Aorta (tissue), 5 donors: ENCODE measurements around the gene DYNC1H1. TPM values are rescaled to one million over a fixed set of nuclear protein-coding genes. Genes with fewer than 3 reads are reported as not detected.
A peak's percentile ranks its signal among the peaks of the same experiment; 100 is the strongest.

Source experiments
- ATAC-seq: fragments of 200-7000 bp; cut with Tn5 transposase; one replicate; pipeline ENCODE4 v1.9.1; 2022; ENCODE audit warnings: moderate library complexity; ENCODE audit not compliant: low FRiP score
- DNase-seq, 2 donors: peaks; one replicate each; pipeline ENCODE4 v3.0.0-alpha.2; 2020
- H3K27ac ChIP-seq, 2 donors: one replicate each; pipeline ENCODE4 v1.5.1; 2013; ENCODE audit warnings: low read length in 2 of 2, mild to moderate bottlenecking in 2 of 2, moderate library complexity in 2 of 2, control low read depth in 1 of 2, inconsistent platforms in 1 of 2, low read depth in 1 of 2
- H3K27me3 ChIP-seq, 2 donors: one replicate each; pipeline ENCODE4 v1.6.1; 2013; ENCODE audit warnings: control low read depth in 1 of 2, low read length in 1 of 2, mild to moderate bottlenecking in 1 of 2, moderate library complexity in 1 of 2; ENCODE audit not compliant: insufficient read depth in 2 of 2, control insufficient read depth in 1 of 2
- H3K36me3 ChIP-seq, 2 donors: one replicate each; pipeline ENCODE4 v1.6.1; 2013; ENCODE audit warnings: control low read depth in 1 of 2, low read length in 1 of 2, mild to moderate bottlenecking in 1 of 2; ENCODE audit not compliant: insufficient read depth in 2 of 2, control insufficient read depth in 1 of 2
- H3K4me1 ChIP-seq, 2 donors: one replicate each; pipeline ENCODE4 v1.6.1; 2013; ENCODE audit warnings: low read length in 2 of 2, control low read depth in 1 of 2, mild to moderate bottlenecking in 1 of 2, moderate library complexity in 1 of 2; ENCODE audit not compliant: insufficient read depth in 2 of 2, control insufficient read depth in 1 of 2
- H3K4me3 ChIP-seq, 2 donors: one replicate each; pipeline ENCODE4 v1.5.1; 2013; ENCODE audit warnings: low read length in 2 of 2, control low read depth in 1 of 2, mild to moderate bottlenecking in 1 of 2
- H3K9me3 ChIP-seq: one replicate; pipeline ENCODE4 v1.6.1; 2013; ENCODE audit warnings: mild to moderate bottlenecking, low read length; ENCODE audit not compliant: control insufficient read depth
- WGBS, 2 donors: extraction: QIAGEN DNeasy Blood & Tissue Kit; methylation state at CpG; one replicate each; pipeline ENCODE4 v1.1.7; 2013; 5-methylcytosine and 5-hydroxymethylcytosine counted together
- intact Hi-C, 2 donors: fragments of 100-400 bp; cut with DNase I; formaldehyde crosslinking; loops; one replicate each; pipeline versions ENCODE4 v1.14.2 to v1.15.0; 2022
- polyA plus RNA-seq, 2 donors: library from polyadenylated mRNA; stranded (reverse); fragments of 200-250 nt; gene quantifications; one replicate each; pipeline ENCODE4 v1.2.3, GENCODE V29; 2013
- total RNA-seq, 2 donors: library from RNA; stranded (reverse); fragmentation: NEBNext Ultra II Directional; extraction: Animal tissue kit (Norgen Biotek cat#: 25700); gene quantifications; one replicate each; pipeline ENCODE4 v1.2.1, GENCODE V29; 2021
- donor health status: healthy with polysubstance abuse.
- donor health status: Bipolar disorder and iron deficiency.
- donor health status: DM: no; HTN: no; CAD: no.
- donor health status: DM: no; HTN: no; CAD: no.
- donor health status: DM: yes; HTN: yes; CAD: no.

Gene DYNC1H1
- total and polyA plus RNA-seq, 4 donors = 26.5 to 481 (median 301) TPM

GRCh38 chr14:101934601-101935150 lies 29.7 kb upstream of the DYNC1H1 start:
- 92 to 94% methylated on average over 14 of the region's 14 CpGs for WGBS, 2 donors
- no peaks in the 10 kb centered on the region for H3K27me3 ChIP-seq
- H3K9me3 ChIP-seq = no peaks in the 10 kb centered on the region
- intact Hi-C loops = no loop called here
- DNase-seq (peak; percentile 33 to 57), ATAC-seq (no peak)
- H3K36me3 ChIP-seq = no peaks in the 10 kb centered on the region
- H3K4me1 ChIP-seq = no peaks in the 10 kb centered on the region
- no peak overlapping the region for H3K4me3 ChIP-seq
- H3K27ac ChIP-seq = no peak overlapping the region

GRCh38 chr14:101937926-101938767 lies 26.2 kb upstream of the DYNC1H1 start:
- ATAC-seq (no peak), DNase-seq (peak; percentile 32 to 57)
- WGBS, 2 donors = 59% methylated on average over 13 of the region's 13 CpGs
- H3K4me3 ChIP-seq = no peak overlapping the region
- H3K36me3 ChIP-seq = no peaks in the 10 kb centered on the region
- intact Hi-C loops = no loop called here
- peaks cover 2% of the 10 kb centered on the region for H3K9me3 ChIP-seq
- peaks cover 0 to 4% of the 10 kb centered on the region in 2 donors for H3K27me3 ChIP-seq
- no peak overlapping the region for H3K27ac ChIP-seq
- H3K4me1 ChIP-seq = no peaks in the 10 kb centered on the region

- Histone ChIP-seq H3K9me3 (peaks cover 2% of the 10 kb centered on the region), H3K4me1 (no peaks in the 10 kb centered on the region), H3K27ac (no peak overlapping the region), H3K4me3 (no peak overlapping the region), H3K36me3 (no peaks in the 10 kb centered on the region), H3K27me3 (peaks cover 0 to 4% of the 10 kb centered on the region in 2 donors)
- WGBS, 2 donors = 72 to 74% methylated on average over 5 of the region's 5 CpGs
- ATAC-seq (no peak), DNase-seq (peak; percentile 5 to 24)
- intact Hi-C loops = no loop called here
Observed at GRCh38 chr14:101939646-101940170, 24.7 kb upstream of the DYNC1H1 start.

- peaks cover 0 to 4% of the 10 kb centered on the region in 2 donors for H3K27me3 ChIP-seq
- peaks cover 2% of the 10 kb centered on the region for H3K9me3 ChIP-seq
- WGBS, 2 donors = 58 to 70% methylated on average over 5 of the region's 5 CpGs
- no peak for ATAC-seq
- peak in 1 of 2 donors; percentile 28 for DNase-seq
- no peaks in the 10 kb centered on the region for H3K36me3 ChIP-seq
- no peak overlapping the region for H3K27ac ChIP-seq
- H3K4me1 ChIP-seq = no peaks in the 10 kb centered on the region
- intact Hi-C loops = no loop called here
- no peak overlapping the region for H3K4me3 ChIP-seq
Observed at GRCh38 chr14:101944451-101944850, 19.9 kb upstream of the DYNC1H1 start.

GRCh38 chr14:101945171-101945570 lies 19.2 kb upstream of the DYNC1H1 start:
- Histone ChIP-seq H3K36me3 (no peaks in the 10 kb centered on the region), H3K9me3 (peaks cover 2% of the 10 kb centered on the region), H3K4me1 (no peaks in the 10 kb centered on the region), H3K4me3 (no peak overlapping the region), H3K27me3 (peaks cover 0 to 1% of the 10 kb centered on the region in 2 donors), H3K27ac (no peak overlapping the region)
- ATAC-seq = no peak
- WGBS, 2 donors = 8 to 11% methylated on average over 5 of the region's 5 CpGs
- no peak for DNase-seq
- intact Hi-C loops = loop anchor here in 1 of 2 donors (5.0 kb wide), 1 partner anchor 183 kb away; the partner anchor contains the start of gene PPP2R5C

GRCh38 chr14:101947577-101947903 lies 16.8 kb upstream of the DYNC1H1 start:
- Histone ChIP-seq H3K27ac (peak overlapping the region; percentile 53 to 65), H3K27me3 (no peaks in the 10 kb centered on the region), H3K9me3 (no peaks in the 10 kb centered on the region), H3K36me3 (no peaks in the 10 kb centered on the region), H3K4me1 (no peaks in the 10 kb centered on the region), H3K4me3 (peak overlapping the region; percentile 20 to 45)
- ATAC-seq (peak; percentile 6), DNase-seq (no peak)
- WGBS, 2 donors = 9 to 10% methylated on average over 8 of the region's 8 CpGs
- intact Hi-C loops = loop anchor here in 1 of 2 donors (5.0 kb wide), 1 partner anchor 185 kb away; the partner anchor contains the start of gene PPP2R5C

GRCh38 chr14:101947904-101948665 lies 16.3 kb upstream of the DYNC1H1 start:
- intact Hi-C loops = loop anchor here in 1 of 2 donors (5.0 kb wide), 1 partner anchor 186 kb away; the partner anchor contains the start of gene PPP2R5C
- Histone ChIP-seq H3K4me1 (no peaks in the 10 kb centered on the region), H3K27me3 (no peaks in the 10 kb centered on the region), H3K36me3 (no peaks in the 10 kb centered on the region), H3K4me3 (peak overlapping the region; percentile 45 to 49), H3K27ac (peak overlapping the region; percentile 53 to 91), H3K9me3 (no peaks in the 10 kb centered on the region)
- ATAC-seq (peak; percentile 99), DNase-seq (peak; percentile 100)
- WGBS, 2 donors = 0 to 1% methylated on average over 53 of the region's 53 CpGs

GRCh38 chr14:101948666-101949216 lies 15.6 kb upstream of the DYNC1H1 start:
- Histone ChIP-seq H3K9me3 (no peaks in the 10 kb centered on the region), H3K4me3 (peak overlapping the region; percentile 41 to 49), H3K27me3 (no peaks in the 10 kb centered on the region), H3K4me1 (no peaks in the 10 kb centered on the region), H3K36me3 (no peaks in the 10 kb centered on the region), H3K27ac (peak overlapping the region; percentile 6 to 91)
- intact Hi-C loops = loop anchor here in 1 of 2 donors (5.0 kb wide), 1 partner anchor 186 kb away; the partner anchor contains the start of gene PPP2R5C
- ATAC-seq (peak; percentile 1), DNase-seq (peak in 1 of 2 donors; percentile 70)
- 7 to 8% methylated on average over 29 of the region's 29 CpGs for WGBS, 2 donors
